ENCODE results near the gene HVCN1.

DNA sequence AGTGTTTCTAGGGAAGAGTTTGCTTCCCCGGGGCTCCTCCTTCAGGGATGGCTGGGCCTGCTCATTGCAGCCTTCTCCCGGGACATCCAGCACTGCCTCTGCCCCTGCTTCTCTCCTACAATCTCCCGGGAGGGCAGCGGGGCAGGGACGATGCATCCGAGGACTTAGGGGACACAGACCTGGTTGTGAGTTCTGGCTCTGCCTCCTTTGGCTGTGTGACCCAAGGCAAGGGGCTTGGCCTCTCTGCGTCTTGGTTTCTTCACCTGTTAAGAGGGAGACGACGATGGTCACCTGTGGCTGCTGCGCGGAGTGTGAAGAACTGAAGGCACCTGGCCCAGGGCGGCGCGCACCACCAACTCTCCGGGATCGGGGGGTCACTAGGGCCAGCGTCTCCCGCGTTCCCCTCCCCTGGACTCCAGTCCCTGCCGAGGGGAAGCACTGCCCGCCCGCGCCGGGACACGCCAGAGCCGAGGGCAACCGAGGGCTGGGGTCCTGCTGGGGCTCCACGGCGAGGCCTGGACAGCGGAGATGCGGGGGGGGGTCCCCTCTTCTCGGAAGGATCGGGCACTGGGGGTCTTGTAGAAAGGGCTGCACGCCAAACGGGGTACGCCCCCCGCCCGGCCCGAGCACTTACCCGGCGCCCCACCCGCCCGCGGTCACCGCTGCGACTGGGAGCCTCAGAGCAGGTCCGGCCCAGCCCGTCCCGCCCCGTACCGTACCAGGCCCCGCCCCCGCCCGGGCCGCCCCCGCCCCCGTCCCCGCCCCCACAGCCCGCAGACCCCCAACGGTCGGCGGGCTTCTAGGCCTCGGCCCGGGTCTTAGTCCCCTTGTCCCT lies at the start of gene HVCN1:
- TF ChIP-seq, protein P1, sequence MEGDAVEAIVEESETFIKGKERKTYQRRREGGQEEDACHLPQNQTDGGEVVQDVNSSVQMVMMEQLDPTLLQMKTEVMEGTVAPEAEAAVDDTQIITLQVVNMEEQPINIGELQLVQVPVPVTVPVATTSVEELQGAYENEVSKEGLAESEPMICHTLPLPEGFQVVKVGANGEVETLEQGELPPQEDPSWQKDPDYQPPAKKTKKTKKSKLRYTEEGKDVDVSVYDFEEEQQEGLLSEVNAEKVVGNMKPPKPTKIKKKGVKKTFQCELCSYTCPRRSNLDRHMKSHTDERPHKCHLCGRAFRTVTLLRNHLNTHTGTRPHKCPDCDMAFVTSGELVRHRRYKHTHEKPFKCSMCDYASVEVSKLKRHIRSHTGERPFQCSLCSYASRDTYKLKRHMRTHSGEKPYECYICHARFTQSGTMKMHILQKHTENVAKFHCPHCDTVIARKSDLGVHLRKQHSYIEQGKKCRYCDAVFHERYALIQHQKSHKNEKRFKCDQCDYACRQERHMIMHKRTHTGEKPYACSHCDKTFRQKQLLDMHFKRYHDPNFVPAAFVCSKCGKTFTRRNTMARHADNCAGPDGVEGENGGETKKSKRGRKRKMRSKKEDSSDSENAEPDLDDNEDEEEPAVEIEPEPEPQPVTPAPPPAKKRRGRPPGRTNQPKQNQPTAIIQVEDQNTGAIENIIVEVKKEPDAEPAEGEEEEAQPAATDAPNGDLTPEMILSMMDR (IDR thresholded peaks at IDR 0.05): no peak
- TF ChIP-seq POLR2A (IDR thresholded peaks at IDR 0.05) (no peak), EP300 (IDR thresholded peaks at IDR 0.05) (no peak)
